WTC11 (cell line): ENCODE results near the gene ABHD3.

Experiments used
- ATF1 ChIP-seq: sonication (generic); formaldehyde crosslinking; IDR thresholded peaks from 2 replicates; pipeline ENCODE4 v1.8.1; 2023; ENCODE audit warnings: mild to moderate bottlenecking, moderate library complexity, missing genetic modification reagents
- ATF3 ChIP-seq: sonication (generic); formaldehyde crosslinking; conservative IDR thresholded peaks from 2 replicates; pipeline ENCODE4 v1.8.1; 2022; ENCODE audit warnings: mild to moderate bottlenecking, missing genetic modification reagents
- CREB1 ChIP-seq: sonication (generic); formaldehyde crosslinking; IDR thresholded peaks from 2 replicates; pipeline ENCODE4 v1.8.0; 2023; ENCODE audit warnings: mild to moderate bottlenecking, missing genetic modification reagents
- CREM ChIP-seq: sonication (generic); formaldehyde crosslinking; IDR thresholded peaks from 2 replicates; pipeline ENCODE4 v1.8.1; 2022; ENCODE audit warnings: mild to moderate bottlenecking, missing genetic modification reagents, moderate library complexity
- IRF1 ChIP-seq: sonication (generic); formaldehyde crosslinking; IDR thresholded peaks from 2 replicates; pipeline ENCODE4 v1.8.0; 2023; ENCODE audit warnings: missing genetic modification reagents
- MXD4 ChIP-seq: fragments of 250-450 bp; sonication (Bioruptor Pico); IDR thresholded peaks from 2 replicates; pipeline ENCODE4 v1.8.0; 2021; ENCODE audit warnings: mild to moderate bottlenecking, moderate library complexity, borderline replicate concordance
- ZBTB21 ChIP-seq: sonication (generic); formaldehyde crosslinking; IDR thresholded peaks from 2 replicates; pipeline ENCODE4 v1.8.1; 2023; ENCODE audit warnings: mild to moderate bottlenecking, missing genetic modification reagents, borderline replicate concordance
- ZNF138 ChIP-seq: sonication (generic); formaldehyde crosslinking; conservative IDR thresholded peaks from 2 replicates; pipeline ENCODE4 v1.8.1; 2022; ENCODE audit warnings: mild to moderate bottlenecking, moderate library complexity, missing genetic modification reagents
- ZNF232 ChIP-seq: sonication (generic); formaldehyde crosslinking; IDR thresholded peaks from 2 replicates; pipeline ENCODE4 v1.8.0; 2022; ENCODE audit warnings: mild to moderate bottlenecking, missing genetic modification reagents
- ZNF423 ChIP-seq: fragments of 250-450 bp; sonication (Bioruptor Pico); IDR thresholded peaks from 2 replicates; pipeline ENCODE4 v2.1.2; 2022; ENCODE audit warnings: mild to moderate bottlenecking, moderate library complexity
- TF ChIP-seq, protein P1 (sequence below): fragments of 200-600 bp; IDR thresholded peaks from 2 replicates; pipeline ENCODE4 v1.8.0; 2022; ENCODE audit warnings: antibody characterized with exemption
- TF ChIP-seq, protein P2 (sequence below): fragments of 250-450 bp; sonication (Bioruptor Pico); IDR thresholded peaks from 2 replicates; pipeline ENCODE4 v1.9.0; 2021; ENCODE audit warnings: mild to moderate bottlenecking, borderline replicate concordance

- TF ChIP-seq, protein P1, sequence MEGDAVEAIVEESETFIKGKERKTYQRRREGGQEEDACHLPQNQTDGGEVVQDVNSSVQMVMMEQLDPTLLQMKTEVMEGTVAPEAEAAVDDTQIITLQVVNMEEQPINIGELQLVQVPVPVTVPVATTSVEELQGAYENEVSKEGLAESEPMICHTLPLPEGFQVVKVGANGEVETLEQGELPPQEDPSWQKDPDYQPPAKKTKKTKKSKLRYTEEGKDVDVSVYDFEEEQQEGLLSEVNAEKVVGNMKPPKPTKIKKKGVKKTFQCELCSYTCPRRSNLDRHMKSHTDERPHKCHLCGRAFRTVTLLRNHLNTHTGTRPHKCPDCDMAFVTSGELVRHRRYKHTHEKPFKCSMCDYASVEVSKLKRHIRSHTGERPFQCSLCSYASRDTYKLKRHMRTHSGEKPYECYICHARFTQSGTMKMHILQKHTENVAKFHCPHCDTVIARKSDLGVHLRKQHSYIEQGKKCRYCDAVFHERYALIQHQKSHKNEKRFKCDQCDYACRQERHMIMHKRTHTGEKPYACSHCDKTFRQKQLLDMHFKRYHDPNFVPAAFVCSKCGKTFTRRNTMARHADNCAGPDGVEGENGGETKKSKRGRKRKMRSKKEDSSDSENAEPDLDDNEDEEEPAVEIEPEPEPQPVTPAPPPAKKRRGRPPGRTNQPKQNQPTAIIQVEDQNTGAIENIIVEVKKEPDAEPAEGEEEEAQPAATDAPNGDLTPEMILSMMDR: no peak
- TF ChIP-seq, protein P2, sequence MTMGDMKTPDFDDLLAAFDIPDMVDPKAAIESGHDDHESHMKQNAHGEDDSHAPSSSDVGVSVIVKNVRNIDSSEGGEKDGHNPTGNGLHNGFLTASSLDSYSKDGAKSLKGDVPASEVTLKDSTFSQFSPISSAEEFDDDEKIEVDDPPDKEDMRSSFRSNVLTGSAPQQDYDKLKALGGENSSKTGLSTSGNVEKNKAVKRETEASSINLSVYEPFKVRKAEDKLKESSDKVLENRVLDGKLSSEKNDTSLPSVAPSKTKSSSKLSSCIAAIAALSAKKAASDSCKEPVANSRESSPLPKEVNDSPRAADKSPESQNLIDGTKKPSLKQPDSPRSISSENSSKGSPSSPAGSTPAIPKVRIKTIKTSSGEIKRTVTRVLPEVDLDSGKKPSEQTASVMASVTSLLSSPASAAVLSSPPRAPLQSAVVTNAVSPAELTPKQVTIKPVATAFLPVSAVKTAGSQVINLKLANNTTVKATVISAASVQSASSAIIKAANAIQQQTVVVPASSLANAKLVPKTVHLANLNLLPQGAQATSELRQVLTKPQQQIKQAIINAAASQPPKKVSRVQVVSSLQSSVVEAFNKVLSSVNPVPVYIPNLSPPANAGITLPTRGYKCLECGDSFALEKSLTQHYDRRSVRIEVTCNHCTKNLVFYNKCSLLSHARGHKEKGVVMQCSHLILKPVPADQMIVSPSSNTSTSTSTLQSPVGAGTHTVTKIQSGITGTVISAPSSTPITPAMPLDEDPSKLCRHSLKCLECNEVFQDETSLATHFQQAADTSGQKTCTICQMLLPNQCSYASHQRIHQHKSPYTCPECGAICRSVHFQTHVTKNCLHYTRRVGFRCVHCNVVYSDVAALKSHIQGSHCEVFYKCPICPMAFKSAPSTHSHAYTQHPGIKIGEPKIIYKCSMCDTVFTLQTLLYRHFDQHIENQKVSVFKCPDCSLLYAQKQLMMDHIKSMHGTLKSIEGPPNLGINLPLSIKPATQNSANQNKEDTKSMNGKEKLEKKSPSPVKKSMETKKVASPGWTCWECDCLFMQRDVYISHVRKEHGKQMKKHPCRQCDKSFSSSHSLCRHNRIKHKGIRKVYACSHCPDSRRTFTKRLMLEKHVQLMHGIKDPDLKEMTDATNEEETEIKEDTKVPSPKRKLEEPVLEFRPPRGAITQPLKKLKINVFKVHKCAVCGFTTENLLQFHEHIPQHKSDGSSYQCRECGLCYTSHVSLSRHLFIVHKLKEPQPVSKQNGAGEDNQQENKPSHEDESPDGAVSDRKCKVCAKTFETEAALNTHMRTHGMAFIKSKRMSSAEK (CRISPR knock-in tag): no peak
- no peak for TF ChIP-seq CREB1
- no peak for TF ChIP-seq MXD4 (CRISPR knock-in tag)
- no peak for TF ChIP-seq ATF1 (CRISPR knock-in tag)
- no peak for TF ChIP-seq ZNF138 (CRISPR knock-in tag)
- TF ChIP-seq ATF3: no peak
- no peak for TF ChIP-seq ZNF423 (CRISPR knock-in tag)
- TF ChIP-seq IRF1 (CRISPR knock-in tag): no peak
- no peak for TF ChIP-seq ZNF232 (CRISPR knock-in tag)
- TF ChIP-seq ZBTB21 (CRISPR knock-in tag): no peak
- no peak for TF ChIP-seq CREM (CRISPR knock-in tag)
Observed at GRCh38 chr18:21703241-21703820, 1.2 kb downstream of the ABHD3 start.
